ENCODE measurements around the gene MAP7D1.
"Not testable (repeated sequence)": the region's sequence is repeated elsewhere in the genome, so short reads cannot be mapped to it uniquely, and the experiment has no call there.

The MAP7D1 gene

DNA sequence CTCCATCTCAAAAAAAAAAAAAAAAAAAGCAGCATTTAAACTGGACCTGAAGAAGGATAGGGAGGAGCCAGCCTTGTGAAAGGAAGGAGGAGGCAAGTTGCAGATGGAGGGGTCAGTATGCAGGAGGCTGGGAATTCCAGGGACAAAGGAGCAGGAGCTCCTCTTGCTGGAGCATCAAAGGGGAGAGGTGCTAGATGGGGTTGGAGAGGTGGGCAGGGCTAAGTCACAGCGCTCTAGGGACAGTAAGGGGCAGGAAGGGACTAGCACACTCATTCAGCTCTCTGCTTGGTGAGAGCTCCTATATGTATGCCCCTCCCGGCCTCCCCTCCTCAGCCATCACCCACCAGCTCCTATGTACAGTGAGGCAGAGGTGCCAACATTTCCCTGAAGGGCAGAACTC lies 26.8 kb downstream of the MAP7D1 start:
- DNase-seq (ENCODE audit: low read depth): no peak

DNA sequence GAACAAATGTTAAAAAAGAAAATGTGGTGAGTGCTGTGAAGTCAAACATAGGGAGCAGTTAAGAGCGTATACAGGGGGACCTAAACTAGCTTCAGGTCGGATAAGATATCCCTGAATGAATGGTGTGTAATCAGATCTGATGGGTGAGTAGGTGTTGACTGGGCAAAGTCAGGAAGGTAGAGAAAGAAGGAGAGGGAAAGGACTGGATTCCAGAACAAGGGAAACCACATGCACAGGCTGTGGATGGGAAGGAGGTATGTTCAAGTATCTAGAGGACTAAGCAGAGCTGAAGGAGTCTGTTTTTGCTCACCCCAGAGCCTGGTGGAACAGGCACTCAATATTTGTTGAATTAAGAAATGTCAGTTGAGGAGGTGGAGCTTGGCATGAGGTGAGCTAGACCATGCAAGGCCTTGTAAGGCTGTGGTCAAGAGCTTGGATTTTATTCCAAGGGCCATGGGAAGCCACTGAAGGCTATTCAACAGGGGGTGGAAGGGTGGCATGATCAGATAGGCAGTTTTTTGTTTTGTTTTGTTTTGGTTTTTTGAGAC lies 27.4 kb downstream of the MAP7D1 start:
- no peak for DNase-seq (ENCODE audit: low read depth)
- H3K4me3 ChIP-seq (ENCODE audit: low read length): no peak overlapping the region
- TF ChIP-seq, protein P1, sequence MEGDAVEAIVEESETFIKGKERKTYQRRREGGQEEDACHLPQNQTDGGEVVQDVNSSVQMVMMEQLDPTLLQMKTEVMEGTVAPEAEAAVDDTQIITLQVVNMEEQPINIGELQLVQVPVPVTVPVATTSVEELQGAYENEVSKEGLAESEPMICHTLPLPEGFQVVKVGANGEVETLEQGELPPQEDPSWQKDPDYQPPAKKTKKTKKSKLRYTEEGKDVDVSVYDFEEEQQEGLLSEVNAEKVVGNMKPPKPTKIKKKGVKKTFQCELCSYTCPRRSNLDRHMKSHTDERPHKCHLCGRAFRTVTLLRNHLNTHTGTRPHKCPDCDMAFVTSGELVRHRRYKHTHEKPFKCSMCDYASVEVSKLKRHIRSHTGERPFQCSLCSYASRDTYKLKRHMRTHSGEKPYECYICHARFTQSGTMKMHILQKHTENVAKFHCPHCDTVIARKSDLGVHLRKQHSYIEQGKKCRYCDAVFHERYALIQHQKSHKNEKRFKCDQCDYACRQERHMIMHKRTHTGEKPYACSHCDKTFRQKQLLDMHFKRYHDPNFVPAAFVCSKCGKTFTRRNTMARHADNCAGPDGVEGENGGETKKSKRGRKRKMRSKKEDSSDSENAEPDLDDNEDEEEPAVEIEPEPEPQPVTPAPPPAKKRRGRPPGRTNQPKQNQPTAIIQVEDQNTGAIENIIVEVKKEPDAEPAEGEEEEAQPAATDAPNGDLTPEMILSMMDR (IDR thresholded peaks at IDR 0.05; ENCODE audit: insufficient read depth, low read depth, low read length, missing control alignments): no peak

More for the DNA sequence above, 26.8 kb downstream of the MAP7D1 start:
- TF ChIP-seq, protein P1 (IDR thresholded peaks at IDR 0.05; ENCODE audit: insufficient read depth, low read depth, low read length, missing control alignments): no peak
- no peak overlapping the region for H3K4me3 ChIP-seq (ENCODE audit: low read length)

DNA sequence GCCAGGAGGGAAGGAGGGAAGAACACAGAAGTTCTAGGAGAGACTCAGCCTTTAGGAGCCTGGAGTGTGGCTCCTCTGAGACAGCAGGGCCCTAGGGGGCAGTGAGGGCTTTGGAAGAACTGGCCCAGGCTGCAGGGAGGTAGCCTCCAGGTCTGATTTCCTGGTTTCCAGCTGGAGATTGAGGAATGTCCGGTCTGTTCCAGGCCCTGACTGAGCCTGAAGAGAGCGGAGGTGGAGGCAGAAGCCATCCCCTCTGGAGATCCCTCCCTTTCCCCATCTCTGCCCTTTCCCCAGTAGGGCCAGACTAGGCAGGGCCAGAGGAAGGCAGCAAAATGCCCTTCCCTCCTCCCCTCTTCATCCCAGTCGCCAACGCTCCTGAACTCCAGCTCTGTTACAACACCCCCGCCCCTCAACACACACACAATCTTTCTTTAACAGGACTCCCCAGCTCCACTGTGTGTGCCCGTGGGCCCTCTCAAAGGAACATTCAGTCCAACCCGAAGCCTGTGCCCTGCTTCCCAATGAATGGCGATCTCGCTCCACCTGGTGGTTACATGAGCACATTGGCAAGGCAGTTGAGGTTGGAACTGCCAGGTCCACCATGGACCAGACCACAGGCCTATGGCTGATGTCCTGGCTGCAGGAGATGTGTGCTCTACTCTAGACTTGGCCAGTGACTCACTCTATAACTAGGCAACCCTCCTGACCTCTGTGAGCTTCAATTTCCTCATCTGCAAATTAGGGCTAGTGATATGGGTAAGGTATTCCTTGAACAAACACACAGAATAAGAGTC lies 32.0 kb downstream of the MAP7D1 start:
- no peak overlapping the region for H3K4me3 ChIP-seq (ENCODE audit: low read length)
- TF ChIP-seq, protein P1 (IDR thresholded peaks at IDR 0.05; ENCODE audit: insufficient read depth, low read depth, low read length, missing control alignments): peak; percentile 95

DNA sequence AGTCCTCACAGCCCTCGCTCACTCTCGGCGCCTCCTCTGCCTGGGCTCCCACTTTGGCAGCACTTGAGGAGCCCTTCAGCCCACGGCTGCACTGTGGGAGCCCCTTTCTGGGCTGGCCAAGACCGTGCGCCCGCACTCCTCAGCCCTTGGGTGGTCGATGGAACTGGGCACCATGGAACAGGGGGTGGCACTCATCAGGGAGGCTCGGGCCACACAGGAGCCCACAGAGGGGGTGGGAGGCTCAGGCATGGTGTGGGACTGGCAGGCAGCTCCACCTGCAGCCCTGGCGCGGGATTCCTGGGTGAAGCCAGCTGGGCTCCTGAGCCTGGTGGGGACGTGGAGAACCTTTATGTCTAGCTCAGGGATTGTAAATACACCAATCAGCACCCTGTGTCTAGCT lies 40.8 kb downstream of the MAP7D1 start:
- not testable (repeated sequence) for DNase-seq (ENCODE audit: low read depth); H3K4me3 ChIP-seq (ENCODE audit: low read length)

More for the DNA sequence above, 32.0 kb downstream of the MAP7D1 start:
- peak; percentile 91 for DNase-seq (ENCODE audit: low read depth)

DNA sequence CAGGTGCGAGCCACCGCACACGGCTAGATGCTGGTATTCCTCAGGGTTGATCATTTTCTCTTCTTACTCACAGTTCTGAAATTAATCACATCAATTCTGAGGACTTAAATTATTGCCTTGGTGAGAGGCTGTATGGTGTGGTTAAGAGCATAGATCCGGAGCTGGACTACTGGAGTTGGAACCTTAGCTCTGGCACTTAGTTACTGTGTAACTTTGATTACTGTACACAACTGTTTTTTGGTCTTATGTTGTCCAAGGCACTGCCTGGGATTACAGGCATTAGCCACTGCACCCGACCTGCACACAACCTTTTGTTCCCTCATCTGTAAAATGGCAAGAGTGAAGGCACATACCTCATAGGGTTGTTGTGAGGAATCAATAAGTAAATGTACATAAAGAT lies 42.7 kb downstream of the MAP7D1 start:
- TF ChIP-seq, protein P1 (IDR thresholded peaks at IDR 0.05; ENCODE audit: insufficient read depth, low read depth, low read length, missing control alignments): no peak
- H3K4me3 ChIP-seq (ENCODE audit: low read length): no peak overlapping the region
- DNase-seq (ENCODE audit: low read depth): no peak

DNA sequence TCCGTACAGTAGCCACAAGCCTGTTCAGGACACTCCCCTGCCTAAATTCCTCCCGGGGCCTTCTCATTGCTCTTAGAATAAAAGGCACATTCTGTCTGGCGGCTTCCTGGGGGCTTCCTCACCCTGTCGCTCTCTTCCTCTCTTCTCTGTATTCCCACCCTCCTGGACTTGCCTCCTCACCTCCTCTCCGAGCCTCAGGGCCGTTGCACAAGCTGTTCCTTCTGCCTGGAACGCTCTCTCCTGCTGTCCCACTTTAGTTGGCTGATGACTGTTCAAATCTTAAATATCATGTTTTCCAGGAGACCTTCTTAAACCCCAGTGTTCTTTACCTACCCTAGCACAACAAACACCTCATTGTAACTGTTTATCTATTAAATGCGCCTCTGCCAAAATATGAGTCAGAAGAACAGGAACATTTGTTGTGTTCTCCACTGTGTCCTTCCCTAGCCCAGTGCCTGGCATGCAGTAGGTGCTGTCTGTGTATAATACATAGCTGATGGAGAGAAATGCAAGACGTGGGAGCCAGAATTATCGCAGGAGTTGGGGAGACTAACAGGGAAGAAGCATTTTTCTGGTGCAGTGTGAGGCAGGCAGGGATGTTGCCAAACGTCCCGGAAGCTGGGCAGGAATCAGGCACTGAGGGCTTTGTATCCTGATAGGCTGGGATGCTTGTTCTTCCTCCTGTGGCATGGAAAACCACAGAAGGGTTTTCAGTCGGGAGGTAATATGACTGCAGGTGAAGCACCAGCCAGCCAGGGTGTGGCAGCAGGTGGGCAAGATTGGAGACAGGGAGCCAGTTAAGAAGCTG lies 44.2 kb downstream of the MAP7D1 start:
- peak; percentile 51 for DNase-seq (ENCODE audit: low read depth)
- TF ChIP-seq, protein P1 (IDR thresholded peaks at IDR 0.05; ENCODE audit: insufficient read depth, low read depth, low read length, missing control alignments): no peak
- H3K4me3 ChIP-seq (ENCODE audit: low read length): no peak overlapping the region

DNA sequence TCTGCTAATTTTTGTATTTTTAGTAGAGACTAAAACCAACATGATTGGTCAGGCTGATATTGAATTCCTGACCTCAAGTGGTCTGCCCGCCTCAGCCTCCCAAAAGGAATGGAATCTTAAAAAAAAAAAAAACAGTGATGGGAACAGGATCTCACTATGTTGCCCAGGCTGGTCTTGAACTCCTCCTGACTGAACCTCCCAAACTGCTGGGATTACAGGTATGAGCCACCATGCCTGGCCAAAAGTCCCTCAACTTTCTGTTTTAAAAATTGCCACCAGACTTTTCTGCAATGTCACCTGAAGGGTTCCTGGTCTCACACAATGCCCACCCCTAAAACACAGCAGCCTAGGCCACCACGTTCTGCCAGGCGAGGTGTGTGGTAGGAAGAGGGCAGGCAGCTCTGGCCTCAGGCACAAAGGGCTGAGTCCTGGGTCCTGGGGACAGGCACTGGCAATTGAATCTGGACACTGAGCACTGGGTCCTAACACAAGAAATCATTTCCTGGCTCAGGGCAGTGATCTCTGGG lies 47.1 kb downstream of the MAP7D1 start:
- TF ChIP-seq, protein P1 (IDR thresholded peaks at IDR 0.05; ENCODE audit: insufficient read depth, low read depth, low read length, missing control alignments): no peak
- DNase-seq (ENCODE audit: low read depth): no peak
- no peak overlapping the region for H3K4me3 ChIP-seq (ENCODE audit: low read length)
